ENCODE measurements around the gene EPHB1. TPM values are rescaled to one million over a fixed set of nuclear protein-coding genes. Genes with fewer than 3 reads are reported as not detected.

Gene EPHB1
- total RNA-seq, 1 experiment from 2014 or later = 7.0 TPM

- TF ChIP-seq ERG (CRISPR knock-in tag; IDR thresholded peaks at IDR 0.05) (no peak), ATF6 (CRISPR knock-in tag; IDR thresholded peaks at IDR 0.05) (no peak), TEAD1 (CRISPR knock-in tag; IDR thresholded peaks at IDR 0.05) (no peak), NFE2L1 (CRISPR knock-in tag; IDR thresholded peaks at IDR 0.05) (no peak), GABPB1 (CRISPR knock-in tag; IDR thresholded peaks at IDR 0.05) (no peak), ELF4 (CRISPR knock-in tag; IDR thresholded peaks at IDR 0.05; ENCODE audit: low read depth) (no peak)
These were observed 340.4 kb downstream of the EPHB1 start (continued) for GRCh38 chr3:135135445-135135844.

- DNase-seq (ENCODE audit: low spot score) (no peak), ATAC-seq (no peak)
- ChIA-PET CTCF (no interaction called here), POLR2A (no interaction called here)
- H3K36me3 Mint-ChIP-seq = no peaks in the 10 kb centered on the region
- H3K4me1 Mint-ChIP-seq = no peaks in the 10 kb centered on the region
- H3K27me3 Mint-ChIP-seq (ENCODE audit: low read depth) = no peaks in the 10 kb centered on the region
- TF ChIP-seq RORB (CRISPR knock-in tag; IDR thresholded peaks at IDR 0.05) = no peak
- TF ChIP-seq HMGXB4 (CRISPR knock-in tag; IDR thresholded peaks at IDR 0.05) = no peak
- no peak for TF ChIP-seq ZNF671 (CRISPR knock-in tag; IDR thresholded peaks at IDR 0.05)
- no peak for TF ChIP-seq FOXK1 (CRISPR knock-in tag; IDR thresholded peaks at IDR 0.05)
- TF ChIP-seq IRF1 (CRISPR knock-in tag; IDR thresholded peaks at IDR 0.05) = no peak
- TF ChIP-seq PREB (CRISPR knock-in tag; IDR thresholded peaks at IDR 0.05; ENCODE audit: borderline replicate concordance) = no peak
- no peak for TF ChIP-seq USF2 (CRISPR knock-in tag; IDR thresholded peaks at IDR 0.05)
- H3K9me3 Mint-ChIP-seq = no peaks in the 10 kb centered on the region
- no peak overlapping the region for H3K4me3 Mint-ChIP-seq
- H3K27ac Mint-ChIP-seq = no peak overlapping the region
These were observed 341.5 kb downstream of the EPHB1 start for GRCh38 chr3:135136361-135137100.

GRCh38 chr3:135137296-135137695 is 342.2 kb downstream of the EPHB1 start:
- DNase-seq (ENCODE audit: low spot score) (no peak), ATAC-seq (no peak)
- H3K9me3 Mint-ChIP-seq = no peaks in the 10 kb centered on the region
- TF ChIP-seq E2F4 (CRISPR knock-in tag; IDR thresholded peaks at IDR 0.05; ENCODE audit: borderline replicate concordance, low read depth) (no peak), CTCF (IDR thresholded peaks at IDR 0.05) (no peak), FOXK1 (CRISPR knock-in tag; IDR thresholded peaks at IDR 0.05) (no peak), CBFB (CRISPR knock-in tag; IDR thresholded peaks at IDR 0.05; ENCODE audit: low read depth) (no peak), ATF3 (CRISPR knock-in tag; conservative IDR thresholded peaks at IDR 0.05) (no peak), OVOL2 (CRISPR knock-in tag; IDR thresholded peaks at IDR 0.05; ENCODE audit: borderline replicate concordance) (no peak), CDX4 (CRISPR knock-in tag; IDR thresholded peaks at IDR 0.05; ENCODE audit: borderline replicate concordance) (no peak)
- H3K27me3 Mint-ChIP-seq (ENCODE audit: low read depth) = no peaks in the 10 kb centered on the region
- H3K27ac Mint-ChIP-seq = no peak overlapping the region
- no peak overlapping the region for H3K4me3 Mint-ChIP-seq
- no peaks in the 10 kb centered on the region for H3K4me1 Mint-ChIP-seq
- CTCF ChIA-PET = no interaction called here
- POLR2A ChIA-PET = no interaction called here
- H3K36me3 Mint-ChIP-seq = no peaks in the 10 kb centered on the region
